Right renal pelvis (tissue), 4 donors: ENCODE measurements around the gene GPHN. TPM values are rescaled to one million over a fixed set of nuclear protein-coding genes. Genes with fewer than 3 reads are reported as not detected.

Source experiments
- DNase-seq, 4 donors: peaks; one replicate each; pipeline ENCODE4 v3.0.0-alpha.2; 2013; ENCODE audit warnings: low read depth in 4 of 4, low spot score in 3 of 4, missing footprints in 1 of 4
- polyA plus RNA-seq, 4 donors: library from polyadenylated mRNA; unstranded; fragments of 120-200 nt; gene quantifications; one replicate each; pipeline ENCODE4 v1.2.1, GENCODE V29; 2013; ENCODE audit not compliant: insufficient read length in 4 of 4

GPHN gene
- polyA plus RNA-seq, 4 donors = 73.3 to 86.0 (median 82.5) TPM

DNA sequence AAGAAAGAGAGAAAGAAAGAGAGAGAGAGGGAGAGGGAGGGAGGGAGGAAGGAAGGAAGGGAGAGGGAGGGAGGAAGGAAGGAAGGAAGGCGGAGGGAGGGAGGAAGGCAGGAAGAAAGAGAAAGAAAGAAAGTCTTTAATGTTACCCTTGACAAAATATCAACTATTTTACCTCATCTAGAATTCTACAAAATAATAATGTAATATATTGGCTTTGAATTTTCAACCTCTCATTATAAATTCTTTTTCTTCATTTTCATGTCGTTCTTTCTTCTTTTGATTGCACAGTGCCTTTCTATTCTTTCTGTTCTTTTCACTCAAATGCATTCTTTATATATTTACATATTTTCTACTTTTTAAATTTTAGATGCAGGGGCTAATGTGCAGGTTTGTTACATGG, 621.8 kb downstream of the GPHN start:
- no peak for DNase-seq

DNA sequence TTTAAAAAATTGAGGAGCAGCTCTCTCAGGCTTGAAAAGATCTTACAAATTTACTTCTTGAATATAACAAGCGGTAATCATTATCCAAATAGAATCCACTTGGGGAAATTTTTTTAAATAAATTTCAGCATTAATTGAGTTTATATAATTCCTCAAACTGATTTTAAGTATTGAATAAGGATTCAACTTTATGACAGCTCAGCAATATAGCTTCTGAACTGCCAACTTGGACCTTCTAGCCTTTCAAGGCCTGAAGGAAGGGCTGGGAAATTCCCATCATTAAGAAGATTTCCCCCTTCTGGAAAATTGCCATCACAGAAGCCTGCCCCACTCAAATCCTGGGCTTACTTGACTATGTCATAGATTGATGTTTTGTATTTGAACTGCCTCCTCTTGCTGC, 623.7 kb downstream of the GPHN start:
- DNase-seq = no peak

DNA sequence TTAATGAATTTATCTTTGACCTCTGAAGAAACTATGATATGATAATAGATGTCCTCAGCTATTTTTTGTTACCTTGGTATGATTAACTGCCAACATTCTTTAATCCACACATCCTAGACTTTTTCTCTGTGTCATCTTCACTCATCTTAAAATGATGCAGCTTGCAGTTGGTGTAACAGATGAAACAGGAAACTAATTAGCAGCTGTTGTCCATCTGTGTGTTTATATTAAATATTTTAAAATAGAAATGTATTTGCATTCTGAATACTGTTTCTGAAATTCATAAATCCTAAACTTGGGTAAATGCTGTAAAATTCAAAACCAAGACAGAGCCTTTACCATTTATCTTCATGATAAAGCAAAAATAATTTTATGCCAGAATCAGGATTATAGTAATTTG, 625.2 kb downstream of the GPHN start:
- DNase-seq = no peak

DNA sequence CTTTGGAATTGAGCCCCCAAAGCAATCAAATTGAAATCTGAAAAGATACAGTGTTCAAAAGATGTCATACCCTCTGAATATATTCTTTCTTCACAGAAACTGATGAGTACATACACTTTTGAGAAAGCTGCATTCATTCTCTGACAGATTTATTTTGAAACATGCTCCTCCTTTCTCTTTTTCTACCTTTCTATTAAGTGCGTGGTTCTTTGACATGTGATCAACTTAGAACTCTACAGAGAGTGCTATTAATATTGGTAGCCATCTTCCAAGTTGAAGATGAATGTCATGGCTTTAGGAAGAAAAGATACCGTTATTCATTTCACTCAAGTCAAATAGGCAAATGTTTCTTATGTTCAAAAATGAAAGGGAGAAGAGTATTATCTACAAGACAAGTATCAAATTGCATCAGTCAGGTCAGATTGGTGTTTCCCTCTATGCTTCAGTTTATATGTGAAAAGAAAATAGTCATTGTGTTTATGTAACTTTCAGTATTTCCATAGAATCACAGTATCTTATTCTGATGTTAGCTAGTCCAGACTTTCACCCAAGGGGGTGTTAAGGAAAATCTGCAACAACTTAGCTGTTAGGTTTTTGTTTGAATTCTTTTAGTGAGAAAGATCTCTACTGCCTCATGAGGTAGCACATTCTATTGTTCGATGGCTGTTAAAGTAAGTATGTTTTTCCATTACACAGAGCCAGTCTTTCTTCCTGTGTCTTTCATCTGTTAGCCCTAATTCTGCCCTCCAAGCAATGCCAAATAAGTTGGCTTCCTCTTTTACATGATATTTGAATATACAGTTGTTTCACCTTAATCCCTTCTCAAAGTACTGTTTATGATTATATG, 625.9 kb downstream of the GPHN start:
- no peak for DNase-seq

DNA sequence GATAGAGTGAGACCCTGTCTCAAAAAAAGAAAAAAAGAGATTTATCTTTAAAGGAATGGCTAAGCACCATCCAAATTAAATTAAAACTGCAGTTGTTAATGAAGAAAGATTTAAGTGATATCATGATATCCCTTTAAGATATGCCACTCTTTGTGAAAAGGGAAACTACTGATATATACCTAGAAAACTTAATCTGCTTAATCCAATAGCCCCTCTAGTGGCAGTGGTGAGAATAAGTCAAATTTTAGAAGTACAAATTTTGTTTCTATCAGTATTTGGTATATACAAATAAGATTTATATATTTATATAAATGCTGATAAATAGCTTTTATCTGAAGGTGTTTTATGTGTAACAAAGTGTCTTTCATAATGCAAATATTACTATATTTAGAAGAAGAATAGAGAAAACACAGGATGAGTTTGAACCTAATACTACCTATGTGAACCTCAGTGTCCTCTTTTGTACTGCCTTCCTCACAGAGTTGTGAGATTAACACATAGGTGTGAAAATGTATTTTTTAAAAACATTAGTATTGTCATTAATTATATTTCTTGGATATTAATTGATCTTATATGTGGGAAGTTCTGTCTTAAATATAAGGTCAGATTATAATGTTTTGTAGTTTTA, 629.9 kb downstream of the GPHN start:
- DNase-seq = no peak

DNA sequence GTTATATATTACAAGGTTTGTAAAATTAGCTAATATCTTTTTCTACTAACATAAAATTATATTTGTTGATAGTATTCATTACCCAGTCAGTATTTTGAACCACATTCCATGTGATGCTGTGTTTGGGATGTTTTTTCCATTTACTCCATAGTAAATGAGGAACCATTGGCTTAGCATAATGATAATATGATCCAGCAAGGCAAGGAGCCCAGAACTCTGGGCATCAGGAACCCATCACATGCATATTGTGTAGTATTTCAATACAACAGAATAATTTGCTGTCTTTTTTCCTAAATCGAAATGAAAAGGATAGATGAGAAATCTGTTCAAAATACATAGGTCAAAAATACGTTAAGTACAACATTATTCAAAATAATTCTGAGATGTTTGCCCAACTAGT, 632.6 kb downstream of the GPHN start:
- no peak for DNase-seq

DNA sequence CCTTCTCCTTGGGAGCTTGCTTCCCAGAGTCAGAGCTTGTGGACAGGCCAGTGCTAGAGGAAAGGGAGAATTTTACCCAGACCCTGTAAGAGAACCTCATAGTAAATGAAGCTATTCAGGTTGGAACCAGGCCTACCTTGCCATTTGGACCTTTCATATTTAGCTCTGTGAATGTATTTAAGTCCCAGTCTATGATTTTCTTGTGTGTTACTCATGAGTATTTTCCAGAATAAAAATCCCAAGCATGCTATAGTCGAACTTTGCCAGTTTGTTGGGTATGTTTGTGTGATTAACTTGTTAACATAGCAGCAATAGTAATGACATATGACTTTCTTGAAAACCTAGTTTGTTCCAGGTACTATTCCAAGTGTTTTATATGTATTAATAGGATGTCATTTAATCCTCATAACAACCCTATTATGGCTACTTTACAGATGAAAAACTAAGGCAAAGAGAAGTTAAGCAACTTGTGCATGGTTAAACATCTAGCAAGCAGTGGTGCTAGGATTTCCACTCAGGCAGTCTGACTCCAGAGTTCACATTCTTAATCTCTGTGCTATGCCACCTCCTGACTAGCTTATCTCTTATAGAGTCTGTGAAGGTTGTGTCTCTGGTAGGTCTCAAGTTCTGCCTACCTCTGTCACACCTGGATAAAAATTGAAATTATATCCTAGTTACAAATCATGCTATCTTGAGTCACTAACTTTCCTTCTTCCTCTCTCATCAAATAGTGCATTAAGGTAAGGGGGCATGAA, 633.4 kb downstream of the GPHN start:
- no peak for DNase-seq

DNA sequence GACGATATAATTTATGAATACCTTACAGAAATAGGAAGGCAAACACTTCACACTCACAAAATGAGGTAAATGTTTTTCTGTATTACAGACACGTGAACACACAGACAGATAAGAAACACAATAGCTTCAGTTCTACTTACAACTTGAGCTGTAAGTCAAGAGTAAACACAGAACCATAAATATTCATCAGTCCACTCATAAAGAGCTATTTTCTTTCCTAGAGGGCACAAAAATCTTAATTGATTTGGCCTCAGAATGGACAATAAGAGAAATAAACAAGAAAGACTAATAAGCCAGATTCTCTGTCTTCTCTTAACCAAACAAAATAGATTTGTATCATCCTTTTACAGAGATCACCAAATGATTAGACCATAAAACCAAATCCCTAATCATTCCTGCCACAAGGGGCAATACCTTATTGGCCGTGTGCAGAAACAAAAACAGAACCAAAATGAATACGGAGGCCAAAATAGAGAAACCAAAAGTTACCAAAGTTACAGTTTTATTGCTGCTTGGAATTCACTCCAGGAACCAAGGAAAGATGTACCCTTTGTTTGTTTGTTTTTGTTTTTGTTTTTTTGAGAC, 643.2 kb downstream of the GPHN start:
- no peak for DNase-seq

DNA sequence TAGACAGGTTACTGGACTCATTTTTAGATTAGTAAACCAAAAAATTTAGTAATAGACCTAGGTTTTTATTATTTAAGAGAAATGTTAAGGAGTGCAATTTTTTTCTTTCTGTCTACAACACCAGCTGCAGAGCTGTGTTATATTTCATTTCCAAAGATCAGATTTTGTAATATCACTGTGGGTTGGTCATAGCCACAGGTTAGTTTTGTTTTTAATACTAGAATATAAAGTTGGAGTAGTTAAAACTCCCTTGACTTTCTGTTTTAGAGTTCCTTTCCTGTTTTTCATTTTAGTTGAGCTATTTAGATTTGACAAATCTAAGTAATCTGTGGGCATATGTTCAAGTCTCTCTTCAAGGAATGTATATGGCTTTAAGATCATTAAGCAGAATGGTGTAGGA, 650.6 kb downstream of the GPHN start:
- no peak for DNase-seq

DNA sequence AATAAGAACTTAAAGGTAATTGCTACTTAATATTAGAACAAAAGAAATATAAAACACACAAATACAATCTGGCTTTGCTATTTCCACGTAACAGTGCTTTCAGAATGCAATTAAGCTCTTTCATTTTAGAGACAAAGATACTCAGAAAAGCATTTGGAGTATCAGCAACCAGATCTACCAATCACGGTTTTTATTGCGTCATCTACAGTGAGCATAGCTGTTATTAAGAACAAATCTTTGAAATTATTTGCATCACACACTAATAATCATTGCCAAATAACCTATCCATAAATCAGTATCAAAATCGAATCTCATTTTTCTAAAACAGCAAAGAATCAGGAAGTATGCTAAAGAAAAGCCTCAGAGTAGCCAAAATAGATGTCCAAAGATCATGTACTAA, 654.4 kb downstream of the GPHN start:
- no peak for DNase-seq

DNA sequence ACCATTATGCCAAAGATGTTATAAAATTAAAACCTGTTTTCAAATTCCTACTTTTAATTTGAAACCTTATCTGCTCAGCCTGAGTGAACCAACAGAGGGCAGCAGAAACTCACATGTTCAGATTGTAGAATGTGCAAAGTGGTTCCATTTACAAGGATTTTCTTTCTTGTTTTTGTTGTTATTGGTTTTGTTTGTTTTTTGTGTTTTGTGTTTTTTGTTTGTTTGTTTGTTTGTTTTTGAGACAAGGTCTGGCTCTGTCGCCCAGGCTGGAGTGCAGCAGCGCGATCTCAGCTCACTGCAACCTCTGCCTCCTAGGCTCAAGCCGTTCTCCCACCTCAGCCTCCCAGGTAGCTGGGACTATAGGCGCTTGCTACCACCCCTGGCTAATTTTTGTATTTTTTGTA, 658.5 kb downstream of the GPHN start:
- peak; percentile 15 to 35 (median 28) for DNase-seq

DNA sequence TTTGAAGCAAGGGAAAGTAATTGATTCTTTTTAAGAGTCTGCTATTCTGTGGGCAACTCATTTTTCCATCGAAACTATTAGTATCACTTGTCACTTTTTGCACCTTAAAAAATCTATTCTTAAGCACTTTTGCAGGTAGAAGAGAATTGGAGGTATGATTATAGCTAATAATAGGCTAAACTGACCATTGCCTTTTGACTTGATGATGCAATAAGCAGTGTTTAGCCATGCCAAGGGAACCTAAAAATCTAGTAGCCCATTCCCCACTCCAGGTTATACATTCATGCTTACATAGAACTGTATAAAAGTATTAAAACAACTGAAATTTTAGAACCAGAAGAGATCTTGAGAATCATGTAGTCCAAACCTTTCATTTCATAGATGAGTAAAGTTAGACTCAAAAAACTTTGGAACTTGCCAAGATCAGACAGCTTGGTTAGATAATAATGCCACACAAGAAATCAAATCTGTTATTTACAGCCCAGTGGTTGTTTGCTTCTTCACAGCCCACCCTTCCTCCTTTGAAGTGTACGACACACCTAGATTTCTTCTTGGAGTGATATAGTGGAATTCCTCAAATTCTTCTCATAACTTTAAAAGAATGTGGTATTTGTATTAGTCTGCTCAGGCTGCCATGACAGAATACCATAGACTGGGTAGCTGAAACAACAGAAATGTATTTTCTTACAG, 659.6 kb downstream of the GPHN start:
- no peak for DNase-seq

DNA sequence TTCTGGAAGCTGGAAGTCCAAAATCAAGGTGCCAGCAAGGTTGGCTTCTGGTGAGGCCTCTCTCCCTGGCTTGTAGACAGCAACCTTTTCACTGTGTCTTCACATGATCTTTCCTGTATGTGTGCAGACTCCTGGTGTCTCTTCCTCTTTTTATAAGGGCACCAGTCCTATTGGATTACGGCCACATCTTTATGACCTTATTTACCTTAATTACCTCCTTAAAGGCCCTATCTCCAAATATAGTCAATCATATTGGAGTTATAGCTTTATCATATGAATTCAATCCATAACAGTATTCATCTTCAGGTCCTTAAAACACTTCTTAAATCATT, 660.1 kb downstream of the GPHN start:
- no peak for DNase-seq

DNA sequence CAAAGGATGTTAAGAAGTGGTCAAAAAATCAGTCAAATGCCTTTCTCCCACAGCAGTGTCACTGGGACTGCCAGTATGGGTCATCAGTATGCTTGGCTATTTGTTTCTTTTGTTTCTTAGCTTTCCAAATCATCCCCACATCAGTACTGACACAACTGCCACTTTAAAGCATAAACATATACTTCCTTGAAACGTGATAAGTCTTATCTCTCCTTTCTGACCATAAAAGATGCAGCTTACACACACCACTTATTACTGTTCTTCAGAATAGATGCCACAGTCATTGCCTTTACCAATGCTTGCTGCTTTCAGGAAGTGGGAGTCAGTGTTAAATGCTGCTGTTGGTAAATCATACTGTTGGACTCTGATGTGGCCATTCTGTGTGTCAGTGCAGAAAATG, 662.7 kb downstream of the GPHN start:
- DNase-seq = no peak

DNA sequence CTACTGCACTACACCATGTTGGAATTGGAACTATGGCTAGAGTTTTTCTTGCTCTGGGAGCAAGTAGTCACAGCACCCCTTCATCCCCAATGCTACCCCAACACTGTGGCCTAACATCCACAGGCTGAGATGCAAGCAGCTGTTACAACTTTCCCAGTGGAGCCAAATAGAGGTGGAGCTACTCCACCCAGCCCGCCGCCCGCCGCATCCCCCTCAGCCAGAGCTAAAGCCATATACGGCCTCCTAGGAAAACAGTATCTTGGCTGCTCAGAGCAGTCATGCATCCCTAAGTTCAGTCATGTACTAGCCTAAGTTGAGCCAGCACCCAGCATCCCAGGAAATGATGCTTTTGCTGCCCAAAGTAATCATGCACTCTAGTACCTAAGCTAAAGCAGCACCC, 664.1 kb downstream of the GPHN start:
- no peak for DNase-seq

DNA sequence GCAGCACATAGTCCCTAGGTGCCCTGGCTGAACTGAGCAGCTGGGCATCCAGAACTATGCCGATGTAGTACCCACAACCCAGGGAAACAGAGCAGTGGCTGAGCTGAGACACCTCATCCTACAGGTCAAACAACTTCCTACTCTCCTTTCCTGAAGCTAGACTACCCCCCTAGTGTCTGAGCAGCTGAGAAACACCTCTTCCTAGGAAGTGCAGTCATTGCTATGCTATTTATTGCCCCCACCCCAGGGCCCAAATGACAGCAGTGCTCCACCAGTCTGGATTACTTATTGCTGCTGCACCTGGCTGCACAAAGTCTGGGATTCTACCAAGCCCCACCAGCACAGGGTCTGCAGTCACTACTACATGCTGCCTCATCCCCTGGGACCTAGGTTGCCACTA, 664.6 kb downstream of the GPHN start:
- no peak for DNase-seq

DNA sequence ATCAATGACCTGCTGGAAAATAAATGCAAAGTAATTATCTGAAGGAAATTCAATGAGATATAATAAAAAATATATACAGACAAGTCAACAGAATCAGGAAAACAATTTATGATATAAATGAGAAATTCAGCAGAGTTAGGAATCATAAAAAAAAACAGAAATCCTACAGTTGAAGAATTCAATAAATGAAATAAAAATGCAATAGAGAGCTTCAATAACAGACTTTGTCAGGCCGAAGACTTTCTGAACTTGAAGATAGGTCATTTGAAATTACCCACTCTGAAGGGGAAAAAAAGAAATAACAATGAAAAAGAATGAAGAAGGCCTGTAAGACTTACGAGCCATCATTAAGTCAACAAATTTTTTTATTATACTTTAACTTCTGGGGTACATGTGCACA, 665.8 kb downstream of the GPHN start:
- no peak for DNase-seq

DNA sequence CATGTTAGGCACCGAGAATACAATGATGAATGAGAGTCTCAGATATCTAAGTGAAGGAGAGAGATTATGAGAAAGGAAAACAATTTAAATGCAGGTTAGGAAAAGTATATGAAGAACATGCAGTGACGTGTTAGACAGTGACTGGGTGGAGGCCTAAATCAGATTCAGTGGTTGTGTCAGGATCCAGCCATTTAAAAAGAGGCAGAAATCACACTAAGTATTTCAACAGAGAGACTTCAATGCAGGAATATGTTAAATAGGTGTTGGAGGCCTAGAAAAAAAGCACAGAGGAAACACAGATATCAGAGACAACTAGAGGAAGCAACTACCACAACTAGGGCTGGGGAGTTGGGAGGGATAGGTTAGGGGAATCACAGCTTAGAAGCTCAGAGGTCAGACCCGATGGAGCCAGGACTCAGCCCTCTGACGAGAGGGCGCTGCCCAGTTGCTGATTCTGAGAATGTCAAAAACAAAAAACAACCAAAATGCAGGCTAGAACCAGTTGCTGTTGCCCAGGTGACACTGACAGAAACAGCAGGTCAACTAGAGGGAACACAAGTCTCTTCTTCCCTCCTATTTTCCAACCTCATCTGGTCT, 678.3 kb downstream of the GPHN start:
- no peak for DNase-seq

DNA sequence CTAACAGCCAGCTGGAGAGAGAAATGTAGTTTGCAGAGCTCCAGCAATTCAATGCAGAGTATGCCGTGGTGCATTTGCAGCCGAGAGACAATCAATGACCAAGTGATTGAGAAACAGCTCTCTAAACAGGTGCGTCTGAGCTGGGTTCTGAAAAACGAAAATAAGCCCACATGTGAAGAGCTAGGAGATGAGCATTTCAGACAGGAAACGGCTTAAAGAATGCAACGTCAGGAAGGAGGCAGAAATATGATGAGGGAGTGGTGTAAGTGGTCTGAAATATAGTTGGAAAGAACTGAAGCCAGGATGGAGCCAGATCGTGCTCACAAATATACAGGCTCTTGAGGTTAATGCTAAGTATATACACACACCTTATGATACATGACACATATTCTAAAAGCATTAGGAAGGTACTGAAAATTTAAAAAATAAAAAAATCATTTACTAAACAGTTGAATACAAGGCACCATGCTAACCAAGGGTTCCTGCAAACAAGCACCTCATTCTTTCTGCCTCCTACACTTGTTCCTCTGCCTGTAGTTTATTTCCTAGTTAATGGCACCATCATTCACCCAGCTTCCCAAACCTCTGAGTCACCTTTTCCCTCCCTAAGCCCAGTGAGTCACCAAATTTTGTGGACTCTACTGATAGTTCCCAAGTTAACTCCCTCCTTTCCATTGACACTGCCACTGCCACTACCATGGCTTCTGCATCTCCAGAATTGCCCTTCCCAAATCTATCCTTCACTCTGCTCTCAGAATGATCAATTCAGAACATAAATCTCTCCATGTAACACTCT, 679.0 kb downstream of the GPHN start:
- DNase-seq = no peak

DNA sequence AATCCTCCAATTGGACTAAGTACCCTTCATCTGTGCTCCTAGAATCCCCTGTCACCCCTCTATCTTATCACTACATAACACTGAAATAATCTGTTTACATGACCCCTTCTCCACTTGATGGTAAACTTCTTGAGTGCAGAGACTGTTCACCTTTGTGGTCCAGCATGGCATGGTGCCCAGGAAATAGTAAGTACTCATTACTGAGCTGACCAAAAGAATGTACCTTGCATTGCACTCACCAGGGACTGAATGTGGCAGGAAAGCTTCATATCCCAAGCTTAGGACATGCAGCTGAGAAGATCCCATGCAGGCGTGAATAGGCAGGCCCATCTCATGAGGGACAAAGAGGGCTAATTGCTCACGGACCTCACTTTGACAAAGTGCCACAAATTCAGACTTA, 679.9 kb downstream of the GPHN start:
- no peak for DNase-seq
